Fibroblast of lung (primary cell): Measurements from ENCODE around the gene MEI1. TPM values are rescaled to one million over a fixed set of nuclear protein-coding genes. Genes with fewer than 3 reads are reported as not detected.

ENCODE experiments used
- DNase-seq, 2 donors: peaks; one replicate each; pipeline versions ENCODE4 v3.0.0 to v3.0.0-alpha.2; 2010; ENCODE audit warnings: low read depth in 2 of 2
- H2AFZ ChIP-seq: 2 replicates; pipeline ENCODE4 v1.5.1; 2012; ENCODE audit warnings: low read length, control low read depth, inconsistent platforms
- H3K27ac ChIP-seq: 2 replicates; pipeline ENCODE4 v1.5.1; 2011; ENCODE audit warnings: low read length, control low read depth; ENCODE audit not compliant: insufficient read depth
- H3K27me3 ChIP-seq: 2 replicates; pipeline ENCODE4 v1.5.1; 2011; ENCODE audit warnings: mild to moderate bottlenecking, low read length; ENCODE audit not compliant: control insufficient read depth, insufficient read depth
- H3K36me3 ChIP-seq: 2 replicates; pipeline ENCODE4 v1.5.1; 2011; ENCODE audit warnings: low read length; ENCODE audit not compliant: control insufficient read depth, insufficient read depth
- H3K4me1 ChIP-seq: 2 replicates; pipeline ENCODE4 v1.5.1; 2011; ENCODE audit warnings: low read length; ENCODE audit not compliant: control insufficient read depth, insufficient read depth; ENCODE audit errors: extremely low read depth
- H3K4me2 ChIP-seq: 2 replicates; pipeline ENCODE4 v1.5.1; 2011; ENCODE audit warnings: low read length, control low read depth; ENCODE audit not compliant: insufficient read depth; ENCODE audit errors: extremely low read depth
- H3K4me3 ChIP-seq, 4 experiments: fragments of 200-600 bp in 1 of 4; sonication (generic) in 1 of 4; replicated peaks in 1 of 4; 2 replicates each; pipeline ENCODE4 v1.5.1; 2011 to 2016; ENCODE audit warnings: low read length in 4 of 4, low read depth in 3 of 4, mild to moderate bottlenecking in 3 of 4, control low read depth in 2 of 4, inconsistent platforms in 1 of 4, mixed read lengths in 1 of 4; ENCODE audit not compliant: insufficient read depth in 1 of 4; ENCODE audit errors: control extremely low read depth in 1 of 4
- H3K79me2 ChIP-seq: 2 replicates; pipeline ENCODE4 v1.5.1; 2012; ENCODE audit warnings: mild to moderate bottlenecking, low read length, inconsistent platforms; ENCODE audit not compliant: control insufficient read depth, insufficient read depth
- H3K9ac ChIP-seq: 2 replicates; pipeline ENCODE4 v1.5.1; 2011; ENCODE audit warnings: mild to moderate bottlenecking, low read length, control low read depth; ENCODE audit not compliant: insufficient read depth
- H3K9me3 ChIP-seq: 2 replicates; pipeline ENCODE4 v1.5.1; 2012; ENCODE audit warnings: low read depth, low read length; ENCODE audit not compliant: control insufficient read depth, insufficient read depth
- H4K20me1 ChIP-seq: 2 replicates; pipeline ENCODE4 v1.5.1; 2011; ENCODE audit warnings: low read length; ENCODE audit not compliant: control insufficient read depth, insufficient read depth; ENCODE audit errors: extremely low read depth
- EZH2 ChIP-seq: IDR thresholded peaks from 2 replicates; pipeline ENCODE4 v1.5.1; 2012; ENCODE audit warnings: low read length, control low read depth, mild to moderate bottlenecking; ENCODE audit errors: missing control alignments
- polyA plus RNA-seq, 2 donors: library from polyadenylated mRNA; depleted of rRNA in 1 of 2; stranded (reverse) in 1 of 2; unstranded in 1 of 2; fragments of >200 nt; gene quantifications; 2 replicates each; pipeline ENCODE4 v1.2.1, GENCODE V29; 2011 to 2012; ENCODE audit warnings: missing spikeins in 1 of 2
- total RNA-seq: library from RNA; depleted of rRNA; stranded (reverse); fragments of >200 nt; gene quantifications from 2 replicates; pipeline ENCODE4 v1.2.1, GENCODE V29; 2014
- TF ChIP-seq, protein P1 (sequence below), 2 donors: IDR thresholded peaks in 1 of 2; conservative IDR thresholded peaks in 1 of 2; 1 replicate in 1 of 2; 2 replicates in 1 of 2; pipeline ENCODE4 v1.5.1; 2011 to 2012; ENCODE audit warnings: low read length in 2 of 2, control low read depth in 1 of 2, inconsistent platforms in 1 of 2, low read depth in 1 of 2, mild to moderate bottlenecking in 1 of 2

The MEI1 gene
- total and polyA plus RNA-seq, 2 donors (not counting 1 experiment from before 2014, with no cell fraction given): 0.33 to 4.3 TPM

DNA sequence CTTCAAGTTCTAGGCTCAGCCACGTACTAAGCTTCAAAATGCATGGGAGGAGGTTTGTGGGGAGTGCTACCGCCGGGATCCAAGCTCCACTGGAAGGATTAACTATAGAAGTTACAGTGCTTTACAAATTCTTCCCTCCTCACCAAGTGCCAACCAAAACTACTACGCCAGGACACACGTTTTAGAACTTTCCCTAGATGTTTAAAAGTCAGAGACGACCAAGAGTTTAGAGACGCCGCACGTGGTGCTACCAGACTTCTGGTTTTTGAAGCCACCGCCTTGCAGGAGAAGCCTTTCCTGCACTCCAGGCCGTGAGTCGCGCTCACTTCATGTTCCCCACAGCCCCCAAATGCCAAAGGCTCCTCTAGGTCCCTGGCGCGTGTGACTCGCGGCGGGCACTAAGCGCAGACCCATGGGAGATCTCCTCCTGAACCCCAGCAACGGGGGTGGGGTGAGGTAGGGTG lies 11.4 kb upstream of the MEI1 start:
- peak overlapping the region; percentile 29 for H2AFZ ChIP-seq
- H3K4me3 ChIP-seq: peak overlapping the region; percentile 74 to 97 (median 88)
- no peaks in the 10 kb centered on the region for H3K9me3 ChIP-seq
- H3K27ac ChIP-seq: peak overlapping the region; percentile 97
- DNase-seq: peak; percentile 22 to 24
- H3K79me2 ChIP-seq: peaks cover 56% of the 10 kb centered on the region
- no peaks in the 10 kb centered on the region for H3K36me3 ChIP-seq
- H3K27me3 ChIP-seq: no peaks in the 10 kb centered on the region
- H3K4me2 ChIP-seq: peak overlapping the region; percentile 98
- no peak for TF ChIP-seq EZH2
- TF ChIP-seq, protein P1, sequence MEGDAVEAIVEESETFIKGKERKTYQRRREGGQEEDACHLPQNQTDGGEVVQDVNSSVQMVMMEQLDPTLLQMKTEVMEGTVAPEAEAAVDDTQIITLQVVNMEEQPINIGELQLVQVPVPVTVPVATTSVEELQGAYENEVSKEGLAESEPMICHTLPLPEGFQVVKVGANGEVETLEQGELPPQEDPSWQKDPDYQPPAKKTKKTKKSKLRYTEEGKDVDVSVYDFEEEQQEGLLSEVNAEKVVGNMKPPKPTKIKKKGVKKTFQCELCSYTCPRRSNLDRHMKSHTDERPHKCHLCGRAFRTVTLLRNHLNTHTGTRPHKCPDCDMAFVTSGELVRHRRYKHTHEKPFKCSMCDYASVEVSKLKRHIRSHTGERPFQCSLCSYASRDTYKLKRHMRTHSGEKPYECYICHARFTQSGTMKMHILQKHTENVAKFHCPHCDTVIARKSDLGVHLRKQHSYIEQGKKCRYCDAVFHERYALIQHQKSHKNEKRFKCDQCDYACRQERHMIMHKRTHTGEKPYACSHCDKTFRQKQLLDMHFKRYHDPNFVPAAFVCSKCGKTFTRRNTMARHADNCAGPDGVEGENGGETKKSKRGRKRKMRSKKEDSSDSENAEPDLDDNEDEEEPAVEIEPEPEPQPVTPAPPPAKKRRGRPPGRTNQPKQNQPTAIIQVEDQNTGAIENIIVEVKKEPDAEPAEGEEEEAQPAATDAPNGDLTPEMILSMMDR (conservative IDR thresholded peaks at IDR 0.05 in 1 of 2, IDR thresholded peaks at IDR 0.05 in 1 of 2; ENCODE audit: low read depth in 1 of 2, low read length in 2 of 2): no peak
- peak overlapping the region; percentile 93 for H3K9ac ChIP-seq
- no peaks in the 10 kb centered on the region for H3K4me1 ChIP-seq
- H4K20me1 ChIP-seq: no peaks in the 10 kb centered on the region

DNA sequence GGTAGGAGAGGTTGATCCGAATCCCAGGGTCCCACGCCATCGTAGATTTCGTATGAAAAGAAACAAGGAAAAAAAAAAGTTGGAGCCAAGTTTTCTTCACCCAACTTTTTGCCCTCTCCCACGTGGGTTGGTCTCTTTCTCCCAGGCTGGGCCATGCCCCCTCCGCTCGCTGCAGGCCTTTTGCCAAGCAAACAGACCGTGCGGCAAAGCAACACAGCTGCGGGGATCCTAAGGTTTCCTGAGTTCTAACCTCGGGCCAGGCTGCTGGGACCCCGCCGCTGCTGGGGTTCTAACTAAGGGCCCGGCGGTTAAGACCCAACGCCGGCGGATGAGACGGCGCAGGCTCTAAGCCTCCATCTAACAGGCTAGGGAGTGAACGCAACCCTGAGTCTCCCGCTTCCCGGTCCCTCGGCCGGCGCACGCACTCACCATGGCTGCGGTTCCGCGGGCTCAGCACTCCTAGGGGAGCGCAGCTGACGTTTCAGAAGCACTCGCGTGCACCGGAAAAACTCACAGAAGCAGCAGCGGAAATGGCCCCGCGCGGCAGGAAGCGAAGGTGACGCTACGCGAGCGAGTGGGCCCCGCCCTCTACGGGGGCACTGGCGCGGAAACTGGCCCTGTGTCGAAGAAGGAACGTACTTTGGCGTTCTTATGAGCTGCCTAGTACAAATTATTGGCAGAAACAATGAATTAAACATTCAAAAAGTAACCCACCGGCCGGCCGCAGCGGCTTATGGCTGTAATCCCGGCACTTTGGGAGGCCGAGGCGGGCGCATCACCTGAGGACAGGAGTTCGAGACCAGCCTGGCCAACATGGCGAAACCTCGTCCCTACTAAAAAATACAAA lies 10.7 kb upstream of the MEI1 start, which contains the start of gene SNU13:
TSS of gene SNU13 (minus strand) at position 503 of the 847 bp plus-strand sequence. CDS start at position 432, 71 bp downstream.
- Histone ChIP-seq H3K9me3 (no peaks in the 10 kb centered on the region), H3K27me3 (no peaks in the 10 kb centered on the region), H3K4me3 (peak within 1 kb of the TSS; percentile 74 to 97 (median 88)), H3K4me2 (peak within 1 kb of the TSS; percentile 98), H3K79me2 (peaks cover 49% of the 10 kb centered on the region), H3K27ac (peak within 1 kb of the TSS; percentile 97), H2AFZ (peak within 1 kb of the TSS; percentile 59), H4K20me1 (no peaks in the 10 kb centered on the region), H3K9ac (peak within 1 kb of the TSS; percentile 93), H3K36me3 (no peaks in the 10 kb centered on the region), H3K4me1 (no peaks in the 10 kb centered on the region)
- TF ChIP-seq, protein P1 (conservative IDR thresholded peaks at IDR 0.05 in 1 of 2, IDR thresholded peaks at IDR 0.05 in 1 of 2; ENCODE audit: low read depth in 1 of 2, low read length in 2 of 2): no peak
- TF ChIP-seq EZH2: no peak
- peak; percentile 91 to 92 for DNase-seq

DNA sequence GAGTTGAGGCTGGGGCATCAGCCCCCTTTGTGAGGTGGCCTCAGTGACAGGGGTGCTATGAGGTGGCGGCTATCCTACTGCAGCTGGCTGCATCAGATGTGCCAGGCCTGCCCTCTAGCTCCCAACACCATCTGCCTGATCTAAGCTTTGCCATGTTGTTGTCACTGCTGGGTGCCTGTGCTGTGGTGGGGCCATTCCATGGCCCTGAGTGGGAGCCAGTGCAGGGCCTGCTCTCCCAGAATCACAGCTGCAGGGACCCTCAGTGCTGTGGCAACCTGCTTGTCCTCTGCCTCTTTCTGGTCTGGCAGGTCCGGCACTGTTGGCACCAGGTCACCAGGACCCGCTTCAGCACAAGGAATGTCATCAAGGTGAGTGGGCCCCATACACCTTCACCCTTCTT lies 8.8 kb upstream of the MEI1 start:
- no peaks in the 10 kb centered on the region for H3K4me1 ChIP-seq

More for the DNA sequence above, 8.8 kb upstream of the MEI1 start:
- no peak overlapping the region for H3K4me2 ChIP-seq
- H3K27me3 ChIP-seq: no peaks in the 10 kb centered on the region
- no peaks in the 10 kb centered on the region for H4K20me1 ChIP-seq
- H2AFZ ChIP-seq: no peak overlapping the region
- no peak overlapping the region for H3K9ac ChIP-seq
- no peak for TF ChIP-seq EZH2
- TF ChIP-seq, protein P1 (conservative IDR thresholded peaks at IDR 0.05 in 1 of 2, IDR thresholded peaks at IDR 0.05 in 1 of 2; ENCODE audit: low read depth in 1 of 2, low read length in 2 of 2): no peak
- H3K79me2 ChIP-seq: peaks cover 31% of the 10 kb centered on the region
- DNase-seq: no peak
- no peaks in the 10 kb centered on the region for H3K9me3 ChIP-seq
- H3K4me3 ChIP-seq: no peak overlapping the region
- H3K36me3 ChIP-seq: no peaks in the 10 kb centered on the region
- no peak overlapping the region for H3K27ac ChIP-seq
